ENCODE results near the gene PDCD1LG2.

Gene PDCD1LG2

GRCh38 chr9:5515261-5515650, 4.9 kb downstream of the PDCD1LG2 start:
- H3K4me3 ChIP-seq (ENCODE audit: low read length), result no peak overlapping the region
- TF ChIP-seq CTCF (IDR thresholded peaks at IDR 0.05; ENCODE audit: insufficient read depth, low read depth, low read length, missing control alignments), result no peak
- DNase-seq (ENCODE audit: low read depth), result no peak

- no peak for TF ChIP-seq CTCF (IDR thresholded peaks at IDR 0.05; ENCODE audit: insufficient read depth, low read depth, low read length, missing control alignments)
- DNase-seq (ENCODE audit: low read depth), result no peak
- H3K4me3 ChIP-seq (ENCODE audit: low read length), result no peak overlapping the region
Observed at GRCh38 chr9:5516453-5517220, 6.3 kb downstream of the PDCD1LG2 start.

- DNase-seq (ENCODE audit: low read depth), result no peak
- no peak overlapping the region for H3K4me3 ChIP-seq (ENCODE audit: low read length)
- no peak for TF ChIP-seq CTCF (IDR thresholded peaks at IDR 0.05; ENCODE audit: insufficient read depth, low read depth, low read length, missing control alignments)
Observed at GRCh38 chr9:5518171-5518936, 8.0 kb downstream of the PDCD1LG2 start.

GRCh38 chr9:5518937-5519319, 8.6 kb downstream of the PDCD1LG2 start:
- DNase-seq (ENCODE audit: low read depth), result no peak
- no peak for TF ChIP-seq CTCF (IDR thresholded peaks at IDR 0.05; ENCODE audit: insufficient read depth, low read depth, low read length, missing control alignments)
- H3K4me3 ChIP-seq (ENCODE audit: low read length), result no peak overlapping the region

- no peak for TF ChIP-seq CTCF (IDR thresholded peaks at IDR 0.05; ENCODE audit: insufficient read depth, low read depth, low read length, missing control alignments)
- no peak overlapping the region for H3K4me3 ChIP-seq (ENCODE audit: low read length)
- DNase-seq (ENCODE audit: low read depth), result no peak
Observed at GRCh38 chr9:5524090-5524489, 13.8 kb downstream of the PDCD1LG2 start.

- H3K4me3 ChIP-seq (ENCODE audit: low read length), result no peak overlapping the region
- TF ChIP-seq CTCF (IDR thresholded peaks at IDR 0.05; ENCODE audit: insufficient read depth, low read depth, low read length, missing control alignments), result no peak
- peak; percentile 53 for DNase-seq (ENCODE audit: low read depth)
Observed at GRCh38 chr9:5529683-5530221, 19.4 kb downstream of the PDCD1LG2 start.

Data from epithelial cell of esophagus (primary cell).